Vagina (tissue), 2 donors: ENCODE measurements around the gene MBP. TPM values are rescaled to one million over a fixed set of nuclear protein-coding genes. Genes with fewer than 3 reads are reported as not detected.

Source experiments
- DNase-seq, 2 donors: peaks; one replicate each; pipeline ENCODE4 v3.0.0-alpha.2; 2017; ENCODE audit errors: extremely low spot score in 2 of 2
- H3K27ac ChIP-seq: fragments of 200-600 bp; sonication (generic); one replicate; pipeline ENCODE4 v1.5.1; 2019
- H3K27me3 ChIP-seq: fragments of 200-600 bp; sonication (generic); one replicate; pipeline ENCODE4 v1.5.1; 2019
- H3K36me3 ChIP-seq, 2 donors: fragments of 200-600 bp; sonication (generic); one replicate each; pipeline ENCODE4 v1.5.1; 2017 to 2019
- H3K4me1 ChIP-seq: fragments of 200-600 bp; sonication (generic); one replicate; pipeline ENCODE4 v1.5.1; 2019
- H3K4me3 ChIP-seq, 2 donors: fragments of 200-600 bp; sonication (generic); 1 replicate in 1 of 2; 2 replicates in 1 of 2; pipeline ENCODE4 v1.5.1; 2016 to 2019
- H3K9me3 ChIP-seq: fragments of 200-600 bp; sonication (generic); one replicate; pipeline ENCODE4 v1.5.1; 2019
- POLR2A ChIP-seq, 2 donors: fragments of 450-650 bp; IDR thresholded peaks; one replicate each; pipeline ENCODE4 v1.6.1; 2017; ENCODE audit warnings: antibody characterized with exemption in 2 of 2, mild to moderate bottlenecking in 2 of 2, moderate library complexity in 2 of 2
- POLR2AphosphoS5 ChIP-seq, 2 donors: sonication (generic); formaldehyde crosslinking; IDR thresholded peaks; one replicate each; pipeline ENCODE4 v1.9.0; 2017; ENCODE audit warnings: antibody characterized with exemption in 2 of 2, mild to moderate bottlenecking in 2 of 2, low read depth in 1 of 2; ENCODE audit not compliant: insufficient read depth in 1 of 2
- intact Hi-C: fragments of 100-400 bp; cut with DNase I; formaldehyde crosslinking; loops from one replicate; pipeline ENCODE4 v1.15.1; 2023
- total RNA-seq: library from RNA; depleted of rRNA; stranded (reverse); fragments of >200 nt; gene quantifications from one replicate; pipeline ENCODE4 v1.2.3, GENCODE V29; 2016
- TF ChIP-seq, protein P1 (sequence below), 3 experiments: fragments of 450-650 bp in 2 of 3; fragments of 200-600 bp in 1 of 3; sonication (generic) in 1 of 3; IDR thresholded peaks; one replicate each; pipeline ENCODE4 v1.5.1; 2017 to 2019; ENCODE audit warnings: antibody characterized with exemption in 3 of 3, mild to moderate bottlenecking in 2 of 3, moderate library complexity in 2 of 3

MBP gene
- total RNA-seq, 1 donor from 2014 or later, result 33.6 TPM

DNA sequence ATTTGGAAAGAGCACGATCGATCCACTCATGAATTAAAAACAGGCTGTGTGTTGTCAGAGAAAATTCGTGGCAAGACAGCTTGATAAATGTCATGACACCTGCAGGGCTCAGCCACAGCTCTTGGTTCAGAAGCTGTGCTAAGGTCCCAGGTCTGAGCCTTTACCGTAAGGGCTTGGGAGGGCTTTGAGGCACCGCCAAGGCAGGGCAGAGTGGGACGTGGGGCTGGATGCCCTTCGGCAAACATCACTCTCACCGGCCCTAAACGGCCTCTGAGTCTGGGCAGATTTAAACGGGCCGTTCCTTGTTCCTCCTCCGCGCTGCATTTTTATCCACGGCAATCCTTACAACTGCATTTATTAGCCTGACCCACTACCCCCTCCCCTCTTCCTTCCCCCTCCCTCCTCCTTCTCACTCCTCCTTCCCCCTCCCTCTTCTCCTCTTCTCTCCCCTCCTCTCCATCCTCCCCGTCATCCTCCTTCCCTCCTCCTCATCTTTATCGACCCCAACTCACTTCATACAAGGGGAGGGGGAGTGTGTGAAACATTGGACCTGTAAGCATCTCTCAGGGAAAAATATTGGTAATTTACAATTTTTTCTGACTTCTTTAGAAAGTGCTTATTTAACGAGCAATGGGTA is 33.9 kb downstream of the MBP start:
- H3K4me3 ChIP-seq, result no peak overlapping the region
- DNase-seq, result no peak
- no peaks in the 10 kb centered on the region for H3K36me3 ChIP-seq
- H3K27me3 ChIP-seq, result no peaks in the 10 kb centered on the region
- TF ChIP-seq POLR2A (IDR thresholded peaks at IDR 0.05), result no peak
- TF ChIP-seq, protein P1, sequence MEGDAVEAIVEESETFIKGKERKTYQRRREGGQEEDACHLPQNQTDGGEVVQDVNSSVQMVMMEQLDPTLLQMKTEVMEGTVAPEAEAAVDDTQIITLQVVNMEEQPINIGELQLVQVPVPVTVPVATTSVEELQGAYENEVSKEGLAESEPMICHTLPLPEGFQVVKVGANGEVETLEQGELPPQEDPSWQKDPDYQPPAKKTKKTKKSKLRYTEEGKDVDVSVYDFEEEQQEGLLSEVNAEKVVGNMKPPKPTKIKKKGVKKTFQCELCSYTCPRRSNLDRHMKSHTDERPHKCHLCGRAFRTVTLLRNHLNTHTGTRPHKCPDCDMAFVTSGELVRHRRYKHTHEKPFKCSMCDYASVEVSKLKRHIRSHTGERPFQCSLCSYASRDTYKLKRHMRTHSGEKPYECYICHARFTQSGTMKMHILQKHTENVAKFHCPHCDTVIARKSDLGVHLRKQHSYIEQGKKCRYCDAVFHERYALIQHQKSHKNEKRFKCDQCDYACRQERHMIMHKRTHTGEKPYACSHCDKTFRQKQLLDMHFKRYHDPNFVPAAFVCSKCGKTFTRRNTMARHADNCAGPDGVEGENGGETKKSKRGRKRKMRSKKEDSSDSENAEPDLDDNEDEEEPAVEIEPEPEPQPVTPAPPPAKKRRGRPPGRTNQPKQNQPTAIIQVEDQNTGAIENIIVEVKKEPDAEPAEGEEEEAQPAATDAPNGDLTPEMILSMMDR (IDR thresholded peaks at IDR 0.05), result no peak
- TF ChIP-seq POLR2AphosphoS5 (IDR thresholded peaks at IDR 0.05; ENCODE audit: insufficient read depth in 1 of 2, low read depth in 1 of 2), result no peak
- intact Hi-C loops, result no loop called here
- peaks cover 81% of the 10 kb centered on the region for H3K4me1 ChIP-seq
- no peaks in the 10 kb centered on the region for H3K9me3 ChIP-seq
- peak overlapping the region; percentile 98 for H3K27ac ChIP-seq

DNA sequence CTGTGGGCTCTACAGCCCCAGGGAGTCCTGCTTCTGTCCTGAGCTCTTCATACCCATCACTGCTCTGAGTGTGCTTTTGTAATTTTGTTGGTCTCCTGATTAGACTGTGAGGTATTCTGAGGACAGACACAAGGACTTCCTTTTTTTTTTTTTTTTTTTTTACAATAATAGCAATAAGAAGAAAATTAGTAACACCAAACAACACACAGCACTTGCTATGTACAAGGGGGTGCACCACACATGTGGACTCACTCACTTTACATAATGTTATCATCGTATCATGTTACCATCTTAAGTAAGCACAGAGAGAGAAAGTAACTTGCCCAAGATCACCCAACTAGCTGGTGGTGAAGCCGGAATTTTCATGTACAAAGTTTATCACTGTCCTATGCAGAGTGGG is 34.6 kb downstream of the MBP start:
- no peak for TF ChIP-seq POLR2A (IDR thresholded peaks at IDR 0.05)
- Histone ChIP-seq H3K36me3 (no peaks in the 10 kb centered on the region), H3K9me3 (no peaks in the 10 kb centered on the region), H3K4me3 (no peak overlapping the region), H3K27me3 (no peaks in the 10 kb centered on the region), H3K4me1 (peaks cover 78% of the 10 kb centered on the region), H3K27ac (peak overlapping the region; percentile 98)
- intact Hi-C loops, result no loop called here
- DNase-seq, result no peak

DNA sequence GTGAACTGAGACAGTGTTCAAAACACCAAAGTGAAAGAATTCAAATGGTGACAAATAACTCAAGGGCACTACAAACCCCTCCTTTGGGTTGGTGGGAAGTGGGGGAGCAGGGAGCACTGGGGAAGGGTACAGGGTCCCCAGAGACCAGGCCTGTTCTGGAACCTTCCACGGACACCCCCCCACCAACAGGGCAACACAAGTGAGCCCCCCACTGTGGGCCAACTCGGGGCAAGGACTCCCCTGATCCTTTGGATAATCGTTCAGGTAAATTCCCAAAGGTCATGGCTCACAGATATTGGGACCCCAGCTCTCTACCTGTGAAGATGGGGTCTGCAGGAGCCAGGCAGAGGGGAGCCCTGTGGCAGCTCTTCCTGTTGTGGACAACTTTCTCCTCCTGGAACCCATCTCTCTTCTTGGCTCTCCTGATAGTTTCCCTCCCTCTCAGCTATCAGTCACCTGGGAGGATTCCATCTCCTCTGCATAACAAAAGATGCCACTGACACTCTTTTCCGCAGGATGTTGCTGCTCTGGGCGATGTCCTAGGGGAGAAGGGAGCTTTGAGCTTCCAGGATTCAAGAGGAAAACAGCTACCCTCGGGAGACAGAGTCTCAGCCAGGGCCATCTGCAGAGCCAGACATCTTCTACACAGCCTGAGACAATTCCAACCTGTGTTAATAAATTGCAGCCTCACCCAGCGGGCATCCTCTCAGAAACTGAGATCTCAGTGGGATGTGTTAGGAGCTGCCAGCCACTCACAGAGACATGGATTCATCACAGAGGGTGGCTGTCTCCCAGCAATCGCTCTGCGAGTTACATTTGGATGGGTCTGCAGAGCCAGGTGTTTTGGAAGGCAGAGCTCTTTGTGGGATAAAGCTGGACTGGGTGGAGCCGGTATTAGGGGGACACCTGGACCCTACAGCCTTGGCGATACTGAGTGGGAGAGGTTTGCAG is 35.4 kb downstream of the MBP start:
- intact Hi-C loops, result no loop called here
- Histone ChIP-seq H3K9me3 (no peaks in the 10 kb centered on the region), H3K4me1 (peaks cover 70% of the 10 kb centered on the region), H3K27ac (peak overlapping the region; percentile 65), H3K27me3 (no peaks in the 10 kb centered on the region), H3K4me3 (no peak overlapping the region), H3K36me3 (no peaks in the 10 kb centered on the region)
- TF ChIP-seq, protein P1 (IDR thresholded peaks at IDR 0.05), result no peak
- TF ChIP-seq POLR2A (IDR thresholded peaks at IDR 0.05), result no peak
- no peak for TF ChIP-seq POLR2AphosphoS5 (IDR thresholded peaks at IDR 0.05; ENCODE audit: insufficient read depth in 1 of 2, low read depth in 1 of 2)
- no peak for DNase-seq

DNA sequence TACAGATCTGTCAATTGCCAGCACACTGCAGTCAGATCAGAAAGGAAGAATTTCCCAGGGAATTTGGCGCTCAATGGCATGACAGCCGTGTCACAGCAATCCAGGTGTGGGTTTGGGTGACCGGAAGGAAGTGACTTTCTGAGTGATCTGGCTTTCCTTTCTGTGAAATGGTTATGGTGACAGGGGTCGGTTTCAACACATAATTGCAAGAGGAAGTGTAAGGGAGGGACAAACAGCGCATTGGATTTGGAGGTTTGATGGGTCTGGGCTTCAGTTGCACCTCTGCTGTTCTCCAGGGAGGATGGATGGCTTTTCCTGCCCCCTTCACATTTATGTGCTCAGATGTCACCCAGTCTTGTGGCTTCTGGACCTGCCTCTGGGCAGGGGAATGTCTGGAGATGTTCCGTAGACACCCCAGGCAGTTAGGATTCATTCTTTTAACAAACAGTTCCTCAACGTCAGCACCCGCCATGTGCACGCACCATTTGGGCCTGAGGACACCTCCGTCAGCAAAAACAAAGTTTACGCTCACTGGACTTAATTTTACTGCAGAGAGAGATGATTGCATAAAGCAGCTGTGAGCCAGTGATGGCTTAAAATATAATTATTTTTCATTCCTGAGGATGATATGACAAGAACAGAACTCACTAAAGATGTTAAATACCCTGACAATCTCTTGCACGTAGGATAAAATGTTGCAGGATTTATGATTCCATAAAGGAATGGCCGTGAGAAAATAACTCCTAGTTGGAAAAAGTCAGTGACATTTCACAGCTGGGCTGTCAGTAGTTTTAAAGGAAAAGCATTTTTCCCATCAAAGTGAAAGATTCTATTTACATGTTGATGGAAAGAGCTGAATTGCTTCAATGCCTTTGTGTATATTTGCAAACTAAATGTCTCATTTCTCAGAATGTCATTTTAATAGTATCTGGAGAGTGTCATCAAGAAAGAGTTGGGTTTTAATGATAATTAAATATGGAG is 36.9 kb downstream of the MBP start:
- no peaks in the 10 kb centered on the region for H3K27me3 ChIP-seq
- no peaks in the 10 kb centered on the region for H3K9me3 ChIP-seq
- intact Hi-C loops, result no loop called here
- peak overlapping the region; percentile 58 for H3K27ac ChIP-seq
- TF ChIP-seq POLR2AphosphoS5 (IDR thresholded peaks at IDR 0.05; ENCODE audit: insufficient read depth in 1 of 2, low read depth in 1 of 2), result peak in 1 of 2 donors; percentile 45
- no peak for TF ChIP-seq POLR2A (IDR thresholded peaks at IDR 0.05)
- TF ChIP-seq, protein P1 (IDR thresholded peaks at IDR 0.05), result no peak
- peaks cover 55% of the 10 kb centered on the region for H3K4me1 ChIP-seq
- no peak overlapping the region for H3K4me3 ChIP-seq
- DNase-seq, result no peak
- H3K36me3 ChIP-seq, result no peaks in the 10 kb centered on the region

DNA sequence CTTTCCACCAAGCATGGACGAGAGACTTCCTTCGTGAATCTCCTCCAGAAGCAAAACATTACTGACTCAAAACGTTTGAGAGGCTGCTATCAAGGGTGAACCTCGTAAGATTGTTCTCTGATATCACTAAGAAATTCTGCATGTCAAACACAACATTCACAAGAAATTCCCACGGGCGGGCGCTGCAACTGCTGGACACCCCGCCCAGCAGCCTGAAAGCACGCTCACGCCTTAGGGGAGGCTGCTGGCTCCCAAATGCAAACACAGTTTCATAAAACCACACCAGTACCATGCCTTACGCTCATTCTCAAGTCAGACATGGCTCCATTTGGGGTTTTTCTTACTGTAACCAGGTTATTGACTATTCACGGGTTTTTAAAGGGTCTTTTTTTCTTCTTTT is 39.0 kb downstream of the MBP start:
- intact Hi-C loops, result no loop called here
- Histone ChIP-seq H3K27ac (no peak overlapping the region), H3K36me3 (no peaks in the 10 kb centered on the region), H3K4me1 (peaks cover 41% of the 10 kb centered on the region), H3K4me3 (no peak overlapping the region), H3K9me3 (no peaks in the 10 kb centered on the region), H3K27me3 (no peaks in the 10 kb centered on the region)
- DNase-seq, result no peak
- TF ChIP-seq POLR2AphosphoS5 (IDR thresholded peaks at IDR 0.05; ENCODE audit: insufficient read depth in 1 of 2, low read depth in 1 of 2) (no peak), POLR2A (IDR thresholded peaks at IDR 0.05) (no peak)
- TF ChIP-seq, protein P1 (IDR thresholded peaks at IDR 0.05), result no peak
